ENCODE measurements around the gene PCID2. TPM values are rescaled to one million over a fixed set of nuclear protein-coding genes. Genes with fewer than 3 reads are reported as not detected.

PCID2 gene
- polyA plus RNA-seq, 1 donor from 2014 or later = 81.3 TPM

- no peaks in the 10 kb centered on the region for H3K9me2 ChIP-seq (ENCODE audit: insufficient read depth, low read length)
- no peak overlapping the region for H3K9ac ChIP-seq (ENCODE audit: low read length)
- TF ChIP-seq REST (IDR thresholded peaks at IDR 0.05; ENCODE audit: borderline replicate concordance) = no peak
- H3K27ac ChIP-seq (ENCODE audit: low read length) = no peak overlapping the region
- no peak overlapping the region for H3K4me3 ChIP-seq (ENCODE audit: low read length)
- no peak overlapping the region for H3K4me2 ChIP-seq (ENCODE audit: low read length)
- H3K9me3 ChIP-seq (ENCODE audit: low read length) = no peaks in the 10 kb centered on the region
- H3K79me2 ChIP-seq (replicated peaks; ENCODE audit: insufficient read depth, low read length) = no peaks in the 10 kb centered on the region
- H3K27me3 ChIP-seq (ENCODE audit: insufficient read depth, low read depth, low read length) = no peaks in the 10 kb centered on the region
- H3F3A ChIP-seq (ENCODE audit: insufficient read depth, low read length, poor library complexity, severe bottlenecking) = no peaks in the 10 kb centered on the region
- no peaks in the 10 kb centered on the region for H4K20me1 ChIP-seq (ENCODE audit: insufficient read depth)
- no peak overlapping the region for H2AFZ ChIP-seq (ENCODE audit: low read depth, low read length)
- peaks cover 14% of the 10 kb centered on the region for H3K36me3 ChIP-seq (ENCODE audit: insufficient read depth, low read length)
These were observed 22.2 kb downstream of the PCID2 start for GRCh38 chr13:113186061-113186900.

- Histone ChIP-seq H3K9me2 (ENCODE audit: insufficient read depth, low read length) (no peaks in the 10 kb centered on the region), H3K4me3 (ENCODE audit: low read length) (no peak overlapping the region), H3K36me3 (ENCODE audit: insufficient read depth, low read length) (peaks cover 14% of the 10 kb centered on the region), H3K27me3 (ENCODE audit: insufficient read depth, low read depth, low read length) (no peaks in the 10 kb centered on the region), H3K79me2 (replicated peaks; ENCODE audit: insufficient read depth, low read length) (no peaks in the 10 kb centered on the region), H3K4me2 (ENCODE audit: low read length) (no peak overlapping the region), H3F3A (ENCODE audit: insufficient read depth, low read length, poor library complexity, severe bottlenecking) (no peaks in the 10 kb centered on the region), H2AFZ (ENCODE audit: low read depth, low read length) (no peak overlapping the region), H4K20me1 (ENCODE audit: insufficient read depth) (no peaks in the 10 kb centered on the region), H3K27ac (ENCODE audit: low read length) (no peak overlapping the region), H3K9ac (ENCODE audit: low read length) (no peak overlapping the region), H3K9me3 (ENCODE audit: low read length) (no peaks in the 10 kb centered on the region)
- TF ChIP-seq RAD21 (conservative IDR thresholded peaks at IDR 0.05) (no peak), CTCF (IDR thresholded peaks at IDR 0.05; ENCODE audit: poor library complexity, severe bottlenecking) (no peak), REST (IDR thresholded peaks at IDR 0.05; ENCODE audit: borderline replicate concordance) (no peak), EP300 (conservative IDR thresholded peaks at IDR 0.05; ENCODE audit: poor library complexity, severe bottlenecking) (no peak), SMC3 (conservative IDR thresholded peaks at IDR 0.05; ENCODE audit: poor library complexity) (no peak), EZH2 (IDR thresholded peaks at IDR 0.05; ENCODE audit: borderline replicate concordance, insufficient read depth, low read length, poor library complexity, severe bottlenecking) (no peak), MXI1 (conservative IDR thresholded peaks at IDR 0.05; ENCODE audit: poor library complexity, severe bottlenecking) (no peak), POLR2AphosphoS5 (IDR thresholded peaks at IDR 0.05) (no peak), TAF1 (IDR thresholded peaks at IDR 0.05; ENCODE audit: low read depth) (no peak)
These were observed 23.7 kb downstream of the PCID2 start for GRCh38 chr13:113184568-113185440.
